Measurements from ENCODE around the gene CTTN.
"Not testable (repeated sequence)": the region's sequence is repeated elsewhere in the genome, so short reads cannot be mapped to it uniquely, and the experiment has no call there.

Gene CTTN

DNA sequence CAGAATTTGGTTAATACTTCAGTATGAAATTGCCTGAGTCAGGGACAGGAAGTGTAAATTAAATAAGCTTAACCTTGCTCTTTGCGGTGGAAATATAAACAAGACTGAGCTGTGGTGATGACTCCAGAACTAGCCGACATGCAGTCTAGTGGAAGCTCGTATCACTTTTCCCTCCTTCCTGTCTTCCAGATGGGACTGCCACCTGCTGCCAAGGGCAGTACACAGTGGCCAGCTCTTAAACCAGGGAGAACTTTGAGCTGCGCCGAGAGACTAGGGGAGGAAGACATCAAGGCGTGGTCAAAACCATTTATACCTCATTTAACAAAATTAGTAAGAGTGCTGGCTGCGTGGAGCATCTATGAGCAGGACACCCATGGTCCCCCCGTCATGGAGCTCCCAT lies 31.3 kb upstream of the CTTN start:
- Mint-ChIP-seq H3K27me3 (no peaks in the 10 kb centered on the region), H3K4me3 (no peak overlapping the region), H3K27ac (peak overlapping the region; percentile 42), H3K4me1 (ENCODE audit: low read depth) (peaks cover 37% of the 10 kb centered on the region), H3K9me3 (ENCODE audit: low read depth) (peaks cover 5% of the 10 kb centered on the region), H3K36me3 (peaks cover 31% of the 10 kb centered on the region)

DNA sequence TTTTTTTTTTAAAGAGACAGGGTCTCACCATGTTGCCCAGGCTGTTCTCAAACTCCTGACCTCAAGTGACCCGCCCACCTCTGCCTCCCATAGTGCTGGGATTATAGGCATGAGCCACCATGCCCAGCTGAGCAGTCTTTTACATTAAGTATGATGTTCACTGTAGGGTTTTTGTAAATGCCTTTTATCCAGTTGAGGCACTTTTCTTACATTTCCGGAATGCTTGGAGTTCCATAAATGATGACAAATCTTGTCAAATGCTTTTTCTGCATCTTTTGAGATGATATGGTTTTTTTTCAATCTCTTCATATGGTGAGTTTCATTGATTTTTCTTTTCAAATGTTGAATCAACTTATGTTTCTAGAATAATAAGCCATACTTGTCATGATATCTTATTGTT lies 29.4 kb upstream of the CTTN start:
- Mint-ChIP-seq H3K27me3 (no peaks in the 10 kb centered on the region), H3K4me3 (no peak overlapping the region), H3K27ac (no peak overlapping the region), H3K36me3 (peaks cover 31% of the 10 kb centered on the region), H3K9me3 (ENCODE audit: low read depth) (peaks cover 5% of the 10 kb centered on the region), H3K4me1 (ENCODE audit: low read depth) (peaks cover 29% of the 10 kb centered on the region)

DNA sequence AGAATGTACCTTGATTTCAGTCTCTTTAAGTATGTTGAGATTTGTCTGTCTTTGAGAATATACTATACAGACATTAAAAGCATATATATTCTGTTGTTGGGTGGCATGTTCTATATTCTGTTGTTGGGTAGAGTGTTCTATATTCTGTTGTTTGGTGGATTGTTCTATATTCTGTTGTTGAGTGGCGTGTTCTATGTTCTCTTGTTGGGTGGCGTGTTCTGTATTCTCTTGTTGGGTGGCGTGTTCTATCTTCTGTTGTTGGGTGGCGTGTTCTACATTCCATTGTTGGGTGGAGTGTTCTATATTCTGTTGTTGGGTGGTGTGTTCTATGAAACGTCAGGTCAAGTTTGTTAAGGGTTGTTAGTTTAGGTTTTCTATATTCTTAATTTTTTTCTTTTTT lies 27.1 kb upstream of the CTTN start:
- Mint-ChIP-seq H3K4me3 (no peak overlapping the region), H3K27ac (no peak overlapping the region), H3K36me3 (peaks cover 20% of the 10 kb centered on the region), H3K4me1 (ENCODE audit: low read depth) (peaks cover 10% of the 10 kb centered on the region), H3K9me3 (ENCODE audit: low read depth) (peaks cover 5% of the 10 kb centered on the region), H3K27me3 (no peaks in the 10 kb centered on the region)

DNA sequence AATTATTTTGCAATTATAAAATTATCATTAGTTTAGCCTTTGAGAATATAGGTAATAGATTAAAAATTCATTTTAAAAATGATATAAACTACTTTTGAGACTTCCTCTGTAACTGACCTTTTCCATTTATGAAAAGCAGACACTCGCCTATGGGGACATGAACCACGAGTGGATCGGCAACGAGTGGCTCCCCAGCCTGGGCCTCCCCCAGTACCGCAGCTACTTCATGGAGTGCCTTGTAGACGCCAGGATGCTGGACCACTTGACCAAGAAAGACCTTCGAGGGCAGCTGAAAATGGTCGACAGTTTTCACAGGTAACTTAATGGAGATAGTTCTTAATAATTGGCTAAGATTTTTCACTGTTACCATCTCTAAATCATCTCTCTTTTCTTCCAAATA lies 26.3 kb upstream of the CTTN start:
- no peak overlapping the region for H3K27ac Mint-ChIP-seq
- peaks cover 8% of the 10 kb centered on the region for H3K4me1 Mint-ChIP-seq (ENCODE audit: low read depth)
- peaks cover 5% of the 10 kb centered on the region for H3K9me3 Mint-ChIP-seq (ENCODE audit: low read depth)
- H3K36me3 Mint-ChIP-seq: peaks cover 17% of the 10 kb centered on the region
- H3K4me3 Mint-ChIP-seq: no peak overlapping the region
- no peaks in the 10 kb centered on the region for H3K27me3 Mint-ChIP-seq

DNA sequence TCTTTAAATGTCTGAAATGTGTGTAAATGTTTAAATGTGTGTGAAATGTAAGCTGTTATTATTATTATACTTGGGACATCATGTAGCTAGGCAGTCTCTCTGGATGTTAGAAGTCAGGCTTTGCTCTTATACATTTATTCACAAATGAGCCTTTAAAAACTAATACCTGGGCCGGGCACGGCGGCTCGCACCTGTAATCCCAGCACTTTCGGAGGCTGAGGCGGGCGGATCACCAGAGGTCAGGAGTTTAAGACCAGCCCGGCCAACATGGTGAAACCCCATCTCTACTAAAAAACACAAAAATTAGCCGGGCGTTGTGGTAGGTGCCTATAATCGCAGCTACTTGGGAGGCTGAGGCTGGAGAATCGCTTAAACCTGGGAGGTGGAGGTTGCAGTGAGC lies 21.7 kb upstream of the CTTN start:
- H3K9me3 Mint-ChIP-seq (ENCODE audit: low read depth): no peaks in the 10 kb centered on the region
- peaks cover 3% of the 10 kb centered on the region for H3K36me3 Mint-ChIP-seq

DNA sequence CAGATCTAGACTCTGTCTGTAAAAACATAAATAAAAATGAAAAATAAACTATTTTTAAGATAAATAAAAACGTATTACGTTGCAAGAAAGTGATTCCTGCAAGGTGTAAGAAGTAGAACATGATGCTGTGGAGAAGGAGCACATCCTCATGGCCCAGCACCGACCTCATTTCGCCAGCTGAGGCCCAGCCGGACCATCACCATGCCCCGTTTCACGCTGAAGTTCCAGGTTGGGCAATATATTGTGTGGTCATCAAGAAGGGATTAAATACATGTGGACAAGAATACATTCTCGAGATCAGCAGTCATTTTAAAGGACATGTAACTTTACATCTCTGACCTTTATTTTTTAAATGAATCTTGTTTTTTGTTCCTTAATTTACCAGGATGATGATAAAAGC lies 20.7 kb upstream of the CTTN start:
- Mint-ChIP-seq H3K4me3 (no peak overlapping the region), H3K36me3 (peaks cover 3% of the 10 kb centered on the region), H3K9me3 (ENCODE audit: low read depth) (no peaks in the 10 kb centered on the region), H3K27me3 (no peaks in the 10 kb centered on the region), H3K27ac (no peak overlapping the region), H3K4me1 (ENCODE audit: low read depth) (peaks cover 4% of the 10 kb centered on the region)

More for the DNA sequence above, 21.7 kb upstream of the CTTN start:
- no peak overlapping the region for H3K27ac Mint-ChIP-seq
- H3K4me1 Mint-ChIP-seq (ENCODE audit: low read depth): peaks cover 4% of the 10 kb centered on the region
- H3K4me3 Mint-ChIP-seq: no peak overlapping the region
- no peaks in the 10 kb centered on the region for H3K27me3 Mint-ChIP-seq

DNA sequence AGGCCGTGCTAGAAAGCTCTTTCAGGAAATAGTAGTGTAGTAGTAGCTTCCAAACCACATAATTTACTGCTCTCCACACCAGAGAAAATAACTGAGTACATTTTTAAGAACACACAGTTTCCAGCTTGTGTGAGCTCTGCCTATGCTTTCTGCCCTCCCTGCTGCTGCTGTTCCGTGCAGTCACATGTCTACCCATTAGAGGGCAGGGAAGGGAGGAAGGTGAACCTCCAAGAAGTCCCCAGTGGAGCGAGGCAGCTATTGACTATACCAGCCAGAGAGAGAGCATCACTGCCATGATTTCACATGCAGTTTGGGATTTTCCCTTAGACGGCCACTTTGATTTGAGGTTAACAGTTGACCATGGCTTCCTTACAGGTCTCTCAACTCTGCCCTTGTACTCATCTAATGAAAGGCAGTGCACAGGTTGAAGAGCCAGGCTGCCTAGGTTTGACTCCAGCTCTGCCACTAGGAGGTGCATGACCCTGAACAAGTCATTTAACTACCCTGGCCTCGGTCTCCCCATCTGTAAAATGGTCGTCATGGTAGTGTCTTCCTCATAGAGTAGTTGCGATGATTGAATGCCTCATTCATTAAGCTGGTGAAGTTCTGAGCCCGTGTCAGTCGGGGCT lies 19.7 kb upstream of the CTTN start:
- H3K9me3 Mint-ChIP-seq (ENCODE audit: low read depth): no peaks in the 10 kb centered on the region
- peaks cover 4% of the 10 kb centered on the region for H3K4me1 Mint-ChIP-seq (ENCODE audit: low read depth)
- no peak overlapping the region for H3K27ac Mint-ChIP-seq
- peaks cover under 1% of the 10 kb centered on the region for H3K36me3 Mint-ChIP-seq
- H3K27me3 Mint-ChIP-seq: no peaks in the 10 kb centered on the region
- no peak overlapping the region for H3K4me3 Mint-ChIP-seq

DNA sequence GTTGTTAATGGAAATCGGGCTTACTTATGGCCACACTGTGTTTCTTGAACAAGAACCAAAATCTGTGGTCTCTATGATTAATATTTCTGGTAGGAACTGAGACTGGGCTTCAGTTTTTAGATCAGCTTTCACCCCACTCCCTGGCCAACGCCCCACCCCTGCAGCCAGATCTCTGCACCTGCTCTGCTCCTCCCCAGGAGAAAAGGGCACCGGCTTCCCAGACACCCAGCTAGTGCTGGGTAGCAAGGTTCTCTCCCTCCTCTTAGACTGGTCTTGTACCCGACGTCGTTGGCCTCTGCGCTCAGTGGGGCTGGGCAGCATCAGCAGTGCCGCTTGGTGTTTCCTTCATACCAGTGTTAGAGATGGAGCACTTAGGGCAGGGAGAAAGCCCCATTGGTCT lies 17.0 kb upstream of the CTTN start:
- peaks cover 4% of the 10 kb centered on the region for H3K4me1 Mint-ChIP-seq (ENCODE audit: low read depth)
- H3K4me3 Mint-ChIP-seq: no peak overlapping the region
- H3K9me3 Mint-ChIP-seq (ENCODE audit: low read depth): no peaks in the 10 kb centered on the region
- H3K36me3 Mint-ChIP-seq: peaks cover 5% of the 10 kb centered on the region
- H3K27me3 Mint-ChIP-seq: no peaks in the 10 kb centered on the region
- H3K27ac Mint-ChIP-seq: no peak overlapping the region

DNA sequence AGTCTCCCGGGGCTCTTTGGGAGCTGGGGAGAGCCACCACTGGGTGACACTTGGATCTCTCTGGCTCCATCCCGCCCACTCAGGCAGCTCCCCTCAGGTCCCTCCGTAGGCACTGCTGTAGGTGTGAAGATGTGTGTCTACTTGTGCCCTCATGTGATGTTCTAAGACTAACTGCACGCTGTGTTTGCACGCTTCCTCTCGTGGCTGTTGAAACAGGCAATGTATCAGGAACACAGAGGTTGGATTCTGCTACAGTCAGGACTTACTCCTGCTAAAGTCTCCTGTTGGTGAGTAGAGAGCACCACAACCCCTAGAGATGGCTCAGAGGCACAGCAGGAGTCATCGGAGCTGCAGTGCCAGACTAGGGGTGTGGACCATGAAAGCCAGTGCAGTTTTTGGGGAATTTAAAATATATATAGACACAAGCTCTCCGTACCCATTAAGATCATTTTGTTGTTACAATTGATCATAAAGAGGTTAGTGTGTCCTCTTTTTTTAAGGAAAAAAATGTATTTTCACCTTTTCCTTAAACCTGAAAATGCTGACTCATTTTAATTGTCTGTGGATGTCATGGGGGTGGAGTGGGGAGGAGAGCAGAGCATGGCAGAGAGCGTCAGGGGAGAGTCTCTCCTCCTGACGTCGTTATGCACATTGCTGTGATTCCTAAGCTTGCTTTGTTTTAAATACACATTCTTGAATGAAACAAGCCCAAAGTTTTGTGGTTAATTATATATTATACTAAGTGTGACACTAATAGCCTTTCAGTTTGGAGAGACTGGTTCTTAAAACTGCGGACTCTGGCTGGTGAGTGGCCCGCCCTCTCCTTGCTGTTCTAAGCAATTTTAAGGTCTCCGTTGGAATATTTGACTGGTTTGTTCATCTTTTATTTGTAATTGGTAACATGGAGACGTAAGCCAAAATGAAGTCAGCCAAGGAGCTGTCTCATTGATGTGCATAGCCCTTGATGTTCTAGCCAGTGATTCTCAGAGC lies 16.2 kb upstream of the CTTN start:
- H3K9me3 Mint-ChIP-seq (ENCODE audit: low read depth): no peaks in the 10 kb centered on the region
- H3K4me3 Mint-ChIP-seq: no peak overlapping the region
- peaks cover 2% of the 10 kb centered on the region for H3K4me1 Mint-ChIP-seq (ENCODE audit: low read depth)
- H3K27ac Mint-ChIP-seq: peak overlapping the region; percentile 13
- no peaks in the 10 kb centered on the region for H3K27me3 Mint-ChIP-seq
- H3K36me3 Mint-ChIP-seq: peaks cover 5% of the 10 kb centered on the region

DNA sequence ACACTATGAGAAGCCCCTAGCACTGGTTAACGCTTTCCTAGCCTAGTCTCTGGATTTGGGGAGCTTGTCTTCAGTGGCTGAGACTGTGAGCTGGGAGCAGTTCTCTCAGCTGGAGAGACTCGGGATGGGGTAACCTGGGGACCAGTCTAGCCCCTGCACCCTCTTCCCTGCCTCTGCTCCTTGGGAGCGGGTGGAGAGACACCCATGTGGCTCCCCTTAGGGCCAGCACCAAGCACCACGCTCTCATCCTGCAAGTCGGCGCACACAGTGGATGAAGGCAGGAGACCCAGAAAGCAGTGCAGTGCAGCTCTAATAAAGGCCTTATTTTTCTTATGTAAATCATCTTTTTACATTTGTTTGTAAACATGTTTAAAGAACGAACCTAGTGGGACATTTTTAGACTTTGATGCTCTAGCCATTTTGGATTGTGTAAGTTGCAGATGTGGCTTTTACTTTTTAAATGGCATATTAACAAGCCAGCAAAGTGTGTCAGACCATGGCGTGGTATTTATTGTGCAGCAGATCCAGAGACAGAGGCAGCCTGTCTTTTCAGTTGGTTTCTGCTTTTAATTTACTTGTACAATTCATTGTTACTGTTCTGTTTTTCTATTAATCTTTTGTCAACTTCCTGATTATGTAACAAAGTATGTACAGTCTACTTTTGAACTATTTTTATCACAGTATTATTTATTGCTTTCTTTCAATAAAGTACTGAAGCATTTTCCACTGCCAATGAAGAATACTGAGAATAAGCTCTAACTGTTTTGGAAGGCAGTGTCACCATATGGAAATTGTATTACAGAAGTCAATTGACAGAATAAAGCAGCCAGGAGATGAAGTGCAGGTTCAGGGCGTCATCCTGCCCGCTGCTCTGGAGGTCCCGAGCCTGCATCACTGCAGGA lies 14.4 kb upstream of the CTTN start:
- H3K9me3 Mint-ChIP-seq (ENCODE audit: low read depth): no peaks in the 10 kb centered on the region
- H3K36me3 Mint-ChIP-seq: peaks cover 5% of the 10 kb centered on the region
- H3K27me3 Mint-ChIP-seq: no peaks in the 10 kb centered on the region
- no peaks in the 10 kb centered on the region for H3K4me1 Mint-ChIP-seq (ENCODE audit: low read depth)
- H3K27ac Mint-ChIP-seq: no peak overlapping the region
- no peak overlapping the region for H3K4me3 Mint-ChIP-seq

DNA sequence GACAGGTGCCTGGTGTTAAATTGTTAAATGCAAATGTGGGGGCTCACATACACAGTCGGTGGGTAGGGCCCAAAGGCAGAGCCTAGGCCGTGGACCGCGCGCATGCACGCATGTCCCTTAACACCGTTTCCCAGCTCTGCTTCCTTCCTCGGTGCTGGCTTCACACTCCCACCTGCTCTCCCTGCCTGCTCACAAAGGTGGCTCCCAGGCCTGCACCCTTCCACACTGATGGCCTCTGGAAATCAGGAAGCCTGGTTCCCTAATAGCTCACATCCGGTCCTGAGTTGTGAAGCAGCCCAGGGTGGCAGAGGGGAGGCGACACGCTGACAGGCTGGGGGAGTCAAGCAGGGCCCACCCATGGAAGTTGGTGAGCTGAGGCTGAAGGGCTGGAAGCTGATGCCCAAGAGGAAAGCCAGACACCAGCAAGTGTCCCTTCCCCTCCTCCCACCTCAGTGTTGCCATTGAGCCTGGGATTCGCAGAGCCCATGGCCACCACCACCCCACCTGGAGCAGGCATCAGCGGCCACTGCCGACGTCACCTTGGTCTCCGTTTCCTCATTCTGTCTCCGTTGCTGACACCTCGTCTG lies 13.7 kb upstream of the CTTN start:
- Mint-ChIP-seq H3K27ac (no peak overlapping the region), H3K4me1 (ENCODE audit: low read depth) (no peaks in the 10 kb centered on the region), H3K36me3 (peaks cover 5% of the 10 kb centered on the region), H3K9me3 (ENCODE audit: low read depth) (no peaks in the 10 kb centered on the region), H3K4me3 (no peak overlapping the region), H3K27me3 (no peaks in the 10 kb centered on the region)

DNA sequence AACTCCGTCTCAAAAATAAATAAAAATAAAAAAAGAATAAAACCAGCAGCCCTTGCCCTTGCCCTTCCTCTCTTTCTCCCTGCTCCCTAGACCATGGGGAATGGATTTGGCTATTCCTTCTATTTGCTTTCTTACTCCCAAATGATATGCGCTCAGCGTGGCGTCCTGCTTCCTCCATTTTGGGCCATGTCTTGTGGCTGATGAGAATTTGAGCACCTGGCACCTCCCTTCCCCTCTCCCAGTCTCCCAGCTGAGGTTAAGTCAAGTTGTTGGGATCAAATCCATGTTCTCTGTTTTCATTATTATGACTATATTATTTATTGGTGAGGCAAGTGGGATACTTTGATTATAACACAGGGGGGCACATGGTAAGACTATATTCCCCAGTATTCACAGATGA lies 10.8 kb upstream of the CTTN start:
- peaks cover 7% of the 10 kb centered on the region for H3K36me3 Mint-ChIP-seq
- H3K9me3 Mint-ChIP-seq (ENCODE audit: low read depth): no peaks in the 10 kb centered on the region
- H3K27me3 Mint-ChIP-seq: peaks cover 2% of the 10 kb centered on the region
- no peak overlapping the region for H3K27ac Mint-ChIP-seq
- H3K4me3 Mint-ChIP-seq: no peak overlapping the region
- H3K4me1 Mint-ChIP-seq (ENCODE audit: low read depth): no peaks in the 10 kb centered on the region

DNA sequence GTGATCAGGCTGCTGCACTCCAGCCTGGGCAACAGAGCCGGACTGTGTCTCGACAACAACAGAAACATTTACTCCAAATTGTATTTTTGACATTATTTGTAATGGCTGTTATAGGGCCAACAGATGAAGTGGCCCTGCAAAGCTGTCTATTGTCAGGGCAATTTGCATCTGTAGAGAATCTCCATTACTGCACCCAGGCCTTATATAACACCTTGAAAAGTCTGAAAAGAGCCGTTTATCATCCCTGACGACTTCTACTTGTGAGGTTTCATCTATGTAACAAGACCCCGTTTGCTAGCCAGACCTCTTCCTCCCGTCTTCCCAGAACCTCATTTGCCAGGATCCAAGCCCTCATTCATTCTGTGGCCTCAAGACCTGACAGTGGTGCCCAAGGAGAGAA lies 9.1 kb upstream of the CTTN start:
- peaks cover 12% of the 10 kb centered on the region for H3K36me3 Mint-ChIP-seq
- H3K27me3 Mint-ChIP-seq: peaks cover 8% of the 10 kb centered on the region
- H3K4me3 Mint-ChIP-seq: no peak overlapping the region
- no peaks in the 10 kb centered on the region for H3K9me3 Mint-ChIP-seq (ENCODE audit: low read depth)
- no peak overlapping the region for H3K27ac Mint-ChIP-seq
- H3K4me1 Mint-ChIP-seq (ENCODE audit: low read depth): no peaks in the 10 kb centered on the region

DNA sequence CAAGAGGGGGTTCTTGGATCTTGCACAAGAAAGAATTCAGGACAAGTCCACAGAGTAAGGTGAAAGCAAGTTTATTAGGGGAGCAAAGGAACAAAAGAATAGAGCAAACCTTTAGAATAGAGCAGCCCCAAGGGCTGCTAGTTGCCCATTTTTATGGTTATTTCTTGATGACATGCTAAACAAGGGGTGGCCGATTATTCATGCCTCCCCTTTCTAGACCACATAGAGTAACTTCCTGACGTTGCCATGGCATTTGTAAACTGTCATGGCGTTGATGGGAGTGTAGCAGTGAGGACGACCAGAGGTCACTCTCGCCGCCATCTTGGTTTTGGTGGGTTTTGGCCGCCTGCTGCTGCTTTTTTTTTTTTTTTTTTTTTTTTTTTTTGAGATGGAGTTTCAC lies 7.4 kb upstream of the CTTN start:
- H3K9me3 Mint-ChIP-seq (ENCODE audit: low read depth); H3K36me3 Mint-ChIP-seq; H3K4me1 Mint-ChIP-seq (ENCODE audit: low read depth); H3K4me3 Mint-ChIP-seq; H3K27ac Mint-ChIP-seq: not testable (repeated sequence)
- H3K27me3 Mint-ChIP-seq: peaks cover 13% of the 10 kb centered on the region
